ENCODE measurements around the gene SCN5A. TPM values are rescaled to one million over a fixed set of nuclear protein-coding genes. Genes with fewer than 3 reads are reported as not detected.

The SCN5A gene
- total and polyA plus RNA-seq, 2 donors, result 1.1 to 3.1 TPM

DNA sequence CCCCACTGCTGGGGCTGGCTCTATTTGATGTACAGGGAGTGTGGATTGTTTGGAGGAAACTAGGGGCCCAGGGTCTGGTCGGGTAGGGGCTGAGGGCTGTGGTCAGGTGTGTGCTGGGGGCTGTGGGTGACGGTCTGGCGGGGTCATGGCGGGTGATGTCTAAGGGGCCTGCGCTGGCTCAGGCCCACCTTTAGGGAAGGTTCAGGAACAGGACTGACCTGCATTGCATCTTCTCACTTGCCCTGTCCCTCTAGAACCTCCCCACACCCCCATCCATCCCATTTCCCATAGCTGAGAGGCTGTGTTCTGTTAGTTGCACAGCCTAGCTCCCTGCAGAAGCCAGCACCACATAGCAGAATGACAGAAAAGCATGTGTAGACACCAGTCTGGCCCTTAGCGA, 39.1 kb downstream of the SCN5A start:
- no peaks in the 10 kb centered on the region for H3K4me1 ChIP-seq (ENCODE audit: insufficient read depth)
- no peak for DNase-seq (ENCODE audit: extremely low spot score)
- H3K36me3 ChIP-seq (ENCODE audit: insufficient read depth), result no peaks in the 10 kb centered on the region
- H3K27ac ChIP-seq (ENCODE audit: low read depth), result no peak overlapping the region
- 93% methylated on average over 6 of the region's 6 CpGs for WGBS
- no peak overlapping the region for H3K4me3 ChIP-seq (ENCODE audit: low read depth, low read length)

DNA sequence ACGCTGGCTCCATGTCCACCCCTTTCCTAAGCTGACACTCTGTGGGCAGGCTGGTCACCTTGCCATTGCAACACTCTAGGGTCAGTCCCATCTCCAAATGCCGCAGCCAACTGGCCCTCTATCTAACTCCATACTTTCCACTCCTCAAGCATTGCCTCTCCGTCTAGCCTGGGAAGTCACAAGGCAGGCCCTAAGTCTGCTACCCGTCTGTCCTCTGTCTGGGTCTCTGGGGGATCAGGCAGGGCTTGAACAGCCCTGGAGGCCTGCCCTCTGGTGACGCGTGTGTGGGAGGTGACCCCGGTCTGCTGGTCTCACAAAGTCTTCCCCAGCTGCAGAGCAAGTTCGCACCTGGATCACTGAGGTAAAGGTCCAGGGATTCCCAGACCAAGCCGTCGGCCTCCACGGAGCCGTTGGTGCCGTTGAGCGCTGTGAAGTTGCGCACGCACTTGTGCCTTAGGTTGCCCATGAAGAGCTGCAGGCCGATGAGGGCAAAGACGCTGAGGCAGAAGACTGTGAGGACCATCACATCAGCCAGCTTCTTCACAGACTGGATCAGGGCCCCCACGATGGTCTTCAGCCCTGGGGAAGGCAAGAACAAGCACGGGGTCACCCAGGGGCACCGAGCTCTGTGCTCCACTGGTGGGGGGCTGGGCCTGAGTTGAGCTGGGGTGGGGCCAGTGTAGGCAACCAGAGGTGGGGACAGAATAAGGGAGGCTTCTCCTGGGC, 39.9 kb downstream of the SCN5A start:
- no peak overlapping the region for H3K4me3 ChIP-seq (ENCODE audit: low read depth, low read length)
- no peaks in the 10 kb centered on the region for H3K36me3 ChIP-seq (ENCODE audit: insufficient read depth)
- no peak overlapping the region for H3K27ac ChIP-seq (ENCODE audit: low read depth)
- H3K4me1 ChIP-seq (ENCODE audit: insufficient read depth), result no peaks in the 10 kb centered on the region
- 93% methylated on average over 21 of the region's 21 CpGs for WGBS
- DNase-seq (ENCODE audit: extremely low spot score), result no peak

DNA sequence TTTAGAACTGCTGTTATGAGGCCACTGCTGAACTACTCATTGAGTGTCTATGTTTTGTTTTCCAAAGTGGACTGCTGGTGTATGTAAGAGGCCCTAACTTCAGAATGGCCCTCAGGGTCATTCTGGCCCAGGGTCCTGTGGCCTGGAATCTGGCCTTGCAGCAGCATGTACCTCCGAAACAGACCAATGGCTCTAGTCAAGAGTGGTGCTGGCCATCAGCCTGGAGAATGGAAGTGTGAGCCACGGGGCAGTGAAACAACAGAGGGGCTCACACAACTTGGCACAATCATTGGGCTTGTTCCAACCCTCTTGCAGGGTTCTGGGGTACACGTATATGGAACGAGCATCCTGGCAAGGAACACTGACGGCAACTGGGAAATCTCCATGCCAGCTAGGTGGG, 40.5 kb downstream of the SCN5A start:
- Histone ChIP-seq H3K4me1 (ENCODE audit: insufficient read depth) (no peaks in the 10 kb centered on the region), H3K4me3 (ENCODE audit: low read depth, low read length) (no peak overlapping the region), H3K36me3 (ENCODE audit: insufficient read depth) (no peaks in the 10 kb centered on the region), H3K27ac (ENCODE audit: low read depth) (no peak overlapping the region)
- no peak for DNase-seq (ENCODE audit: extremely low spot score)
- WGBS, result 90% methylated on average over 5 of the region's 5 CpGs

DNA sequence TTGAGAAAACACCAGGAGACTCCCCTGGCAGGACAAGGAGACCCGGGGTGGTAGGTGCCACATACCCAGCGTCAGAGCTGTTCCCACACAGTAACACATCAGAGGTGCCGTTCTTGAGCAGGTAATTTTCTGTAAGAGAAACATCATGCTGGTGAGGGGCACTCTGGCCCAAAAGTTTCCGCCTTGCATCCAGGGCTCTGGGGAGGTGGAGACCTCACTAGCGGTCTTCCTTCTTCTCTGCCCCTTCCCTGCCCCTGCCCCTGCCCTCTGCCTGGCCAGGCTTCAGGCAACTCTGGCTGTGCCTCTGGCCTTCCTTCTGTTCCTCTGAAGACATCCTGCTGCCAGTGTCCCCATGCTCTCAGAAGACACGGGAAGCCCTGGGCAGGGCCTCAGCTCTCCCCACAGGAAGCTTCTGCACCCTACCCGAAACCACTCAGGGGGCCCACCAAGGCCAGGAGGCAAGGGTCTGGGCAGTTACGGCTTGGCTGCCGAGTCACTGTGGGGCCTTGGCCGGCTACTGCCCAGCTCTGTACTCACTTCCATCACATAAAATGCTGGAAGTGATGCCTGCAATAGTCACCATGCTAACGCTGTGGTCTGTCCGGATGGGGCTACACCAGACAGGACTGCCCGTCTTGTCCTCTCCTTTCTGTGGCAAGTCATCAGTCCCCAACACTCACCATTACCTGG, 41.3 kb downstream of the SCN5A start:
- no peak for DNase-seq (ENCODE audit: extremely low spot score)
- H3K36me3 ChIP-seq (ENCODE audit: insufficient read depth), result no peaks in the 10 kb centered on the region
- 85% methylated on average over 13 of the region's 13 CpGs for WGBS

DNA sequence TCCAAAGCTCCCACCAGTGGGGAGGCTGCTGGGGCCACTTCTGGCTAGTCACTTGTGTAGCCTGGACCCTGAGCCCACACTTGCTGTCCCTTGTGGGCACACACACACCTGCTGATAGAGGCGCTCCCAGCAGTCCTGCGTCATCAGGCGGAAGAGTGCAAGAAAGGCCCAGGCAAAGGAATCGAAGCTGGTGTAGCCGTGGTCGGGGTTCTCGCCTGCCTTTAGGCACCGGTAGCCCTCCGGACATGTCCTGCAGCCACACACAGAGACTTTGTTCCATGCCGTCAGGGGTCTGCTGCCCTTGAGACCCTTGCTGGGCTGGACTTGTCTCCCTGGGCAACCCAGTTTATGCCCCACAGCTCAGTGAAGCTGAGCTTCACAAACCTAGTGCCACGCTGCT, 42.9 kb downstream of the SCN5A start:
- Histone ChIP-seq H3K36me3 (ENCODE audit: insufficient read depth) (no peaks in the 10 kb centered on the region), H3K4me3 (ENCODE audit: low read depth, low read length) (no peak overlapping the region), H3K4me1 (ENCODE audit: insufficient read depth) (no peaks in the 10 kb centered on the region), H3K27ac (ENCODE audit: low read depth) (no peak overlapping the region)
- WGBS, result 92% methylated on average over 11 of the region's 11 CpGs
- no peak for DNase-seq (ENCODE audit: extremely low spot score)

More for the DNA sequence above, 41.3 kb downstream of the SCN5A start:
- Histone ChIP-seq H3K4me3 (ENCODE audit: low read depth, low read length) (no peak overlapping the region), H3K4me1 (ENCODE audit: insufficient read depth) (no peaks in the 10 kb centered on the region), H3K27ac (ENCODE audit: low read depth) (no peak overlapping the region)

GRCh38 chr3:38605981-38606380, 43.5 kb downstream of the SCN5A start:
- 91% methylated on average over 7 of the region's 7 CpGs for WGBS
- no peaks in the 10 kb centered on the region for H3K36me3 ChIP-seq (ENCODE audit: insufficient read depth)
- no peak overlapping the region for H3K27ac ChIP-seq (ENCODE audit: low read depth)
- H3K4me3 ChIP-seq (ENCODE audit: low read depth, low read length), result no peak overlapping the region
- DNase-seq (ENCODE audit: extremely low spot score), result no peak
- no peaks in the 10 kb centered on the region for H3K4me1 ChIP-seq (ENCODE audit: insufficient read depth)

DNA sequence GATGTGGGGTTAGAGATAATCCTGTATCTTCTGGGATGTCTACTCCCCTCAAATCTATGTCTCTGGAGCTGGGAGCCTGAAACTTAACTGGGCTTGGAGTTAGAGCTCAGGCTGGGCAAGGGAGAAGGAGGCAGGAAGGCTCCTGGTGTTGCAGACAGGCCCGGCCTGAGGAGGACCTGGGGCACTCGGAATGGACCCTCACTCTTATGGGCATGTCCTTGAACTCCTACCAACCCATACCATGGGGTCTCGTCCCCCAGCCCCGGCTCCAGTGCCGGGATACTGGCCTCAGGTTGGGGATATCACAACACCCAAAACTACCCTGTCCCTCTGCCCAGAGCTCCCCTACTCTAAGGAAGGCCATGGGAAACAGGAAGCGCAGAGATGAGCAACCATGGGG, 45.2 kb downstream of the SCN5A start:
- H3K27ac ChIP-seq (ENCODE audit: low read depth), result no peak overlapping the region
- no peak for DNase-seq (ENCODE audit: extremely low spot score)
- no peaks in the 10 kb centered on the region for H3K36me3 ChIP-seq (ENCODE audit: insufficient read depth)
- H3K4me3 ChIP-seq (ENCODE audit: low read depth, low read length), result no peak overlapping the region
- 93% methylated on average over 6 of the region's 6 CpGs for WGBS
- H3K4me1 ChIP-seq (ENCODE audit: insufficient read depth), result no peaks in the 10 kb centered on the region

DNA sequence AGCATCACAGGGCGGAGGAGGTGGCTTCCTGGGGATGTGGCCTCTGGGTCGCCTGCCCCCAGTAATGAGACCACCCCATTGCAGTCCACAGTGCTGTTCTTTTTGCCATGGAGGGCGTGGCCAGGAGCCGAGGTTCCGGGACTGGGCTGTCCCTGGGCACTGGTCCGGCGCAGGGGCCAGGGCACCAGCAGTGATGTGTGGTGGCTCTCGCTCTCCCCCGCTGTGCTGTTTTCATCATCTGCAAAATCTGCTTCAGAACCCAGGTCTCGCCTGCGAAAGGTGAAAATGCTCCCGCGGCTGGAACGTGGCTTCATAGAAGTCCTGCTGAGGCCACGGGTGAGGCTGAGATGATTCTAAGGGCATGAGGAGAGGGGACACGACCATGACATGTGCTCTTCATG, 45.8 kb downstream of the SCN5A start:
- Histone ChIP-seq H3K4me3 (ENCODE audit: low read depth, low read length) (no peak overlapping the region), H3K27ac (ENCODE audit: low read depth) (no peak overlapping the region), H3K36me3 (ENCODE audit: insufficient read depth) (no peaks in the 10 kb centered on the region), H3K4me1 (ENCODE audit: insufficient read depth) (no peaks in the 10 kb centered on the region)
- 91% methylated on average over 16 of the region's 16 CpGs for WGBS
- DNase-seq (ENCODE audit: extremely low spot score), result no peak

DNA sequence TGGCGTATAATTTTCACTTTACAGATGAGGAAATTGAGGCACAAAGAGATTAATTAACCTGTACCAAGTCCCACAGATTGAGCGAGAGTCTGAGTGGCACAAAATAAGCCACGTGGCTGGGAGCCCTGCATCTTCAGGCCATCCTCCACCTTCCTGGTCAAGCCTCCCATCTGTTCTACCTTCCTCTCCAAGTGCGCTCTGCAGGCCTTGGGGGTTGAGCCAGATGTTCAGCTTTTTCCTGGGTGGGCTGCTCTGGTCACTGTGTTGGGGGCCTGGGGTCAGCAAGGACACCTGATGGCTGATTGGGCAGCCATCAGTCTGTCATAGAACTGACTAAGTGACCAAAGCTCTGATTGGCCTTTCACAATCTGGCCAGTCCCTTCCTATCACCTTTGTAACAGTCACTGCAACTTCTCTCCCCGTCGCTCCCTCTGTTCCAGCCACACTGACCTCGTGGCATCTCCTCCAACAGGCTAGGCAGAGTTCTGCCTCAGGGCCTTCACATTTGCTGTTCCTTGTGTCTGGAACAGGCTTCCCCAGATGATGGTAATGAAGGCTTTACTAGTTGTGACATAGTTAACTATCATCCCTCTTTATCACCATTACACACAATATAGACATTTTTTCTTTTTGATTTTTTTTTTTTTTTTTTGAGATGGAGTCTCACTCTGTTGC, 46.8 kb downstream of the SCN5A start:
- Histone ChIP-seq H3K27ac (ENCODE audit: low read depth) (no peak overlapping the region), H3K4me1 (ENCODE audit: insufficient read depth) (no peaks in the 10 kb centered on the region), H3K4me3 (ENCODE audit: low read depth, low read length) (no peak overlapping the region), H3K36me3 (ENCODE audit: insufficient read depth) (no peaks in the 10 kb centered on the region)
- DNase-seq (ENCODE audit: extremely low spot score), result no peak
- 89% methylated on average over 7 of the region's 7 CpGs for WGBS

- no peak overlapping the region for H3K27ac ChIP-seq (ENCODE audit: low read depth)
- DNase-seq (ENCODE audit: extremely low spot score), result no peak
- H3K4me3 ChIP-seq (ENCODE audit: low read depth, low read length), result no peak overlapping the region
- H3K4me1 ChIP-seq (ENCODE audit: insufficient read depth), result no peaks in the 10 kb centered on the region
- WGBS, result 89% methylated on average over 3 of the region's 3 CpGs
- H3K36me3 ChIP-seq (ENCODE audit: insufficient read depth), result no peaks in the 10 kb centered on the region
Observed at GRCh38 chr3:38601956-38602550, 47.4 kb downstream of the SCN5A start.

DNA sequence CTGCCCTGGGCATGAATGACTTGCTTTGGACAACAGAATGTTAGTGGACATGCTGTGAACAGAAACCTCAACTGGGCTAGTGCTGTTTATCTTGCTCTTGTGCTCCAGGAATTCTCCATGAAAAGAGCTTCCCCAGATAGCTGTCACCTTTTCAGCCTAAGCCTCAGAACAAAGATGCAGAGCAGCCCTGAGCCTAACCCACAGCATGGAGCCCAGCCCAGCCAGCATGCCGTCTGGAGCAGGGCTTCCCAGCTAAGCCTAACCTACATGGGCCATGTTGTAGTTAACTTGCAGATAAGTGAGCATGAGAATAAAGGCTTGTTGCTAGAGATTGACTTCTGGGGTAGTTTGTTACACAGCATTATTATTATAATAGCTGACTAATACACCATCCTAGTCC, 48.9 kb downstream of the SCN5A start:
- no peak overlapping the region for H3K4me3 ChIP-seq (ENCODE audit: low read depth, low read length)
- no peaks in the 10 kb centered on the region for H3K36me3 ChIP-seq (ENCODE audit: insufficient read depth)
- H3K27ac ChIP-seq (ENCODE audit: low read depth), result no peak overlapping the region
- WGBS, result 79% methylated on average over 1 of the region's 1 CpG
- DNase-seq (ENCODE audit: extremely low spot score), result no peak
- H3K4me1 ChIP-seq (ENCODE audit: insufficient read depth), result no peaks in the 10 kb centered on the region

DNA sequence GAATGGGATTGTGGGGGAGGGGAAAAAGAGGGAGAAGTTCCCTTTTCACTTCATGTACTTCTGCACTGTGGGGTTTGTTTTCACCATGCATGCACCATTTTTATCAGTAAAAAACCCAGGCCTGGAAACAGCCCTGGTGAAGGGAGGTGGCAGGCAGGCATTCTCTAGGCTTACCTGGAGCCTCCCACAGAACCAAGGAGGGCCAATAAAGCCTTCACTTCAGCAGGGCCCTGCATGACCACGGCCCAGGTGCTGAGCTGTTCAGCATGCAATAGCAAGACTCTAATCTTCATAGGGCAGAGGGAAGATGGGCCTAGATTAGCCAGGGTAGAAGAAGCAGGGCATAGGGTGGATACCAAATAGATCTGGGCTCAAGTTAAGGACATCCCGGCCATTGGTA, 49.6 kb downstream of the SCN5A start:
- H3K27ac ChIP-seq (ENCODE audit: low read depth), result no peak overlapping the region
- no peaks in the 10 kb centered on the region for H3K36me3 ChIP-seq (ENCODE audit: insufficient read depth)
- DNase-seq (ENCODE audit: extremely low spot score), result no peak
- 84% methylated on average over 2 of the region's 2 CpGs for WGBS
- no peak overlapping the region for H3K4me3 ChIP-seq (ENCODE audit: low read depth, low read length)
- H3K4me1 ChIP-seq (ENCODE audit: insufficient read depth), result no peaks in the 10 kb centered on the region

DNA sequence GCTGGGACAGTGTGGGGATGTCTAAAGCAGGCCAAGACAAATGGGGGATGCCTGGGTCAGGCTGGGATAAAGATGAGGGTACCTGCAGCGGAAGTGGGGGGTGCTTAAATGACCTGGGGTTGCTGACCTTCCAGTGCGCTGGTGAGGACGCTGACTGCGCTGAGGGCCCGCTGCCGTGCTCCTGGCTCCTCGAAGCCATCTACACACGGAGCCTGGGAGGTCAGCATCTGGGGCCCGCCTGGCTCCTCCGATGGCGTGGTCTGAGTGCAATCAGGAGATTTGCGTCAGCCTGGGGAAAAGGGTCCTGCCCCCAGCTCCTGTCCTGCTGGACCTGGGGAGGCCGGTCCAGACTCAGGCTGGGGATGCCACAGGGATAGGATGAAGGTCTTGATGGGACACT, 50.7 kb downstream of the SCN5A start:
- Histone ChIP-seq H3K4me3 (ENCODE audit: low read depth, low read length) (no peak overlapping the region), H3K27ac (ENCODE audit: low read depth) (no peak overlapping the region), H3K36me3 (ENCODE audit: insufficient read depth) (no peaks in the 10 kb centered on the region), H3K4me1 (ENCODE audit: insufficient read depth) (no peaks in the 10 kb centered on the region)
- WGBS, result 94% methylated on average over 13 of the region's 13 CpGs
- DNase-seq (ENCODE audit: extremely low spot score), result no peak

All from urinary bladder (tissue), 4 donors.